GM12873 (cell line): ENCODE data around the gene SRRM4.

Experiments used
- TF ChIP-seq, protein P1 (sequence below): IDR thresholded peaks from 2 replicates; pipeline ENCODE4 v1.5.1; 2012; ENCODE audit warnings: low read depth, mild to moderate bottlenecking, moderate library complexity, low read length, control low read depth; ENCODE audit not compliant: insufficient read depth; ENCODE audit errors: missing control alignments

The SRRM4 gene

DNA sequence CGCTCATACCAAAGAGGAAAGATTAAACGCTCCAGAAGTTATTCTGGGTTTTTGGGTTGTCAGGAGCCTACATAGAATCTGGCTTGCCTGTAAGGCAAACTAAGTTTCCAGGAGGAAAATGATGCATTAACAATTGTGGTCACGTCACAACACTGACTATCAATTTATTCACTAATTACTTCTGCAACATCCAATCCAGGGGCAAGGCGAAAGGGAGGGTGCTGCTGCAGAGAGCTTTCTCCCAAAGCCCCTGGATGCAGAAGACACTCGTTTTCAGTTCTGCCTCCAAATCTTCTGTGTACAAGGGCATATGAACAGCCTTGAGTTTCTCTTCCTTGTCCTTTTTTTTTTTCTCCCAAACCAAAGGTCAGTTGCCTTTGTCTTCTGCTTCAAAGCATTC is 10.5 kb upstream of the SRRM4 start:
- TF ChIP-seq, protein P1, sequence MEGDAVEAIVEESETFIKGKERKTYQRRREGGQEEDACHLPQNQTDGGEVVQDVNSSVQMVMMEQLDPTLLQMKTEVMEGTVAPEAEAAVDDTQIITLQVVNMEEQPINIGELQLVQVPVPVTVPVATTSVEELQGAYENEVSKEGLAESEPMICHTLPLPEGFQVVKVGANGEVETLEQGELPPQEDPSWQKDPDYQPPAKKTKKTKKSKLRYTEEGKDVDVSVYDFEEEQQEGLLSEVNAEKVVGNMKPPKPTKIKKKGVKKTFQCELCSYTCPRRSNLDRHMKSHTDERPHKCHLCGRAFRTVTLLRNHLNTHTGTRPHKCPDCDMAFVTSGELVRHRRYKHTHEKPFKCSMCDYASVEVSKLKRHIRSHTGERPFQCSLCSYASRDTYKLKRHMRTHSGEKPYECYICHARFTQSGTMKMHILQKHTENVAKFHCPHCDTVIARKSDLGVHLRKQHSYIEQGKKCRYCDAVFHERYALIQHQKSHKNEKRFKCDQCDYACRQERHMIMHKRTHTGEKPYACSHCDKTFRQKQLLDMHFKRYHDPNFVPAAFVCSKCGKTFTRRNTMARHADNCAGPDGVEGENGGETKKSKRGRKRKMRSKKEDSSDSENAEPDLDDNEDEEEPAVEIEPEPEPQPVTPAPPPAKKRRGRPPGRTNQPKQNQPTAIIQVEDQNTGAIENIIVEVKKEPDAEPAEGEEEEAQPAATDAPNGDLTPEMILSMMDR = no peak

DNA sequence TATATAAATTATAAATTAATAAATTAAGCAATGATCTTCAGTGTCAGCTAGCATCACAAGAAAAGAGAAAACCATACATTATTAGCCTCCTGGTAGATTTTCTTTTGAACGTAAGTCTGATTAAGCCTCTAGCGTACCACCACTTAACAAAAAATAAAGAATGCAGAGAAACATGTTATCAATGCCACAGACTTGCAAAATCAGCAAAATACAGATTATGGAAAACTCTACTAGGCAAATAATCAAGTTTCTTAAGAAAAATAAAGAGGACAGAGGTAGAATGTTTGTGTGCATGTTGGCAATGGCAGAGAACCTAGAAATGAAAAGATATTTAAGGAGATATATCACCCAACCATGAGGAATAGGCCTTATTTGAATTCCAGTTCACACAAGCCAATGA is 8.4 kb upstream of the SRRM4 start:
- TF ChIP-seq, protein P1 = no peak

DNA sequence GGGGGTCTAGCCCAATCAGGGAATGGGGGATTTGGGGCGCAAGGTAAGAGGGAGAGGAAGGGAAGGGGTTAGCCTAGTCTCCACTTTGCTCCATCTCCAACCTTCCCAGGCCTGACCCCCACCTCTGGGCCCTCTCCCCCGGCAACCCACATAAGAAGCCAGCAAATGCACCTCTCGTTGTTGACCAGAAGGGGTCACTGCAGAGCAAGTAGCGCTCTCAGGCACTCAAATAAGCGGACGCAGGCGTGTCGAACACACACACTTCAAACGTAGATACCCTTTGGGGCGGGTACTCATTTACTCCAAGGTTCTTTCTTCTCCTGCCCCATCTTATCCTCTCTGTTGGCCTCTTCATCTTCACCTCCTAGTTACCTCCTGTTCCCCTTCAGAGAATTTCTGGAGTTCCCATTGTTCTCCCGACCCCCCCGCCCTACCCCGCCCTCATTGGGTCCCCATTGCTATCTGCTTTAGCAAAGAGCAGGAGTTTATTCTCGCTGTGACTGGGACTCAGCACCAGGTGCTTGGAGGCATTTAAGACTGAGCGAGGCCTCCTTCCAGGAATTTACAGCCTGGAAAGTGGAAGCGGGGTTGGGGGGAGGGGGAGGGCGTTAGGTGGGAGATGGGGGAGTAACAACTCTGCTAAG is 1.5 kb upstream of the SRRM4 start:
- TF ChIP-seq, protein P1 = peak; percentile 91

DNA sequence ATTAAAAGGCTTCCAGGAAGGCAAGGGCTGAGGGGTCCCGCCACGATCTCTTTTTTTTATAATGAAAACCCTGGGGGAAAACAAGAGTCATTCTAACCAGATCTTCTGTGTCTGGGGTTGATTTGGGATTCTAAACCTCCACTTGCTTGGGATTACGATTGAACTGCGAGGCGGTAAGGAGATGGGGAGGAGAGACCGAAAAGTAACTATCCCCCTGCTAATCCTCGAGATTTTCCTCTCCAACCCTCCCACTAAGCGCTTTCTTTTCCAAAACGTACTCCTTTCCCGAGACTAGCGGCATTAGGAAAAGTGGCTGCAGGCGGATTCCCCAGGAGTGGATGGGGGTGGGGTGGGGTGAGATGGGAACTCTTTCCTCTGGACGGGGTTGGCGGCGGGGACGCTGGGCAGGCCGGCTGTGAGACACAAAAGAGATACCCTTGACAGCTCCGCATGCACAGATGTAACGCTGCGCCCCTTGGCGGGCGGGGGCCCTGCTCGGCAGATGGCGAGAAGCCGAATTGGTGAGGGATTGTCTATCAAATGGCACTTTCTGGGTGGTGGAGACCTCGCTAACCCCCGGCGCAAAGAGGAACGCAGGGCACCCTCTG is 830 bp upstream of the SRRM4 start:
- TF ChIP-seq, protein P1 = no peak

DNA sequence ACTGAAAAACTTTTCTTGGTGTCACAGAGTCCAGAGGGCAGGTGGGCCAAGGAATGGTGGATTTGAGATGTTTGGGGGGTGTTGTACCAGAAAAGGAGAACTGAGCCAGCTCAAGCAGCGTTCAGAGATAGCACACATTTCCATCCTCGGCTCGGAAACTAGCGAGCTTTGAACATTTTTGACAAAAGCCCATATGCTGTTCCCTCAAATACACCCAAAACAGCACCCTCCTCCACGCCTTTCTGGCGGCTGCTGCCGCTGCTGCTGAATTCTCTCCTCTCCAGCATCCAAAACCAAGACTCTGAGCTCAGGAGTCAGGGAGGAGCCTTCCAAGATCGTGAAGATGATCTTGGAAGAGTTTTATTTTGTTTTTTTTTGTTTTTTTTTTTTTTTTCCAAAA is 961 bp downstream of the SRRM4 start:
- TF ChIP-seq, protein P1 = no peak

DNA sequence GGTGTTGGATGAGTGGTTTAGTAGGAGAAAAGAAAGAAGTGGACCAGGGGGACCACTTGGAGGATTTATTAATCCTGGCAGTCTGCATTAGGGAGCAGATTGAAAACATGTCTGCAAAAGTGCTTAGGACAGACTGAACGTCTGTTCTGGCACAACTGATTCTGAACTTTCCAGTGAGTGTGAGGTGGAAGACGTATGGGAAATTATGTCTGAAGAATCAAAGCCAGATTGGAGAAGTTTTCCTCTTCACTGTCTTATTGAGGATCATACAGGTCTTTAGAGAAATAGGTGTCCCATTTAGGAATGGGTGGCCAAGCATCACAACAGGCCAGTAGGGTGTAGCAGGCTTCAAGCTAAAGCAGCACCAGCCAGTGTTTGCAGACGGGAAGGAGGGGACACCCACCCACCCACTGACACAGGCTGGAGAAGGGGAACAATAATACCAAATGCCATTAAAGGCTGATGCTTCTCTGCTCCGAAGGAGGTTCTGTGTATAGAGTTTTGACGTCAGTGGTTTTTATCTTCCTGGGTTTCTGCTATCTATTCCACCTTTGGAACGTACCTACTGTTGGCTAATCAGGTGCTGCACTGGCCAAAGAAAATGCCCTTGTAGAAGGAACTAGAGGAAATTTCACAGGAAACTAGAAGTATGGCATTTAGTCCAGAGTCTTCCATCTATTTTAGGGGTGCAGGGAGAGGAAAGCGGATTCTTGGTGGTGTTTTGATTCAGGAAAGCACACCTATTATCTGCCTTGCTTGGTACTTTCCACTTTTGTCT is 1.8 kb downstream of the SRRM4 start:
- TF ChIP-seq, protein P1 = no peak
